HG03196 (cell line): ENCODE measurements around the gene OTULIN.

Source experiments
- ATAC-seq: cut with Tn5 transposase; IDR thresholded peaks from one replicate; pipeline ENCODE4 v1.9.1; 2021; ENCODE audit not compliant: unreplicated experiment

The OTULIN gene

GRCh38 chr5:14739981-14740380, 75.5 kb downstream of the OTULIN start:
- ATAC-seq = no peak

- no peak for ATAC-seq
Observed at GRCh38 chr5:14741131-14741530, 76.6 kb downstream of the OTULIN start.

GRCh38 chr5:14741801-14742440, 77.4 kb downstream of the OTULIN start:
- no peak for ATAC-seq

GRCh38 chr5:14742498-14742897, 78.0 kb downstream of the OTULIN start:
- ATAC-seq = no peak

GRCh38 chr5:14743601-14744295, 79.2 kb downstream of the OTULIN start:
- ATAC-seq = no peak

- ATAC-seq = no peak
Observed at GRCh38 chr5:14744296-14745187, 80.0 kb downstream of the OTULIN start.

- no peak for ATAC-seq
Observed at GRCh38 chr5:14745188-14745563, 80.7 kb downstream of the OTULIN start.

GRCh38 chr5:14745753-14746152, 81.2 kb downstream of the OTULIN start:
- no peak for ATAC-seq

GRCh38 chr5:14748180-14748900, 83.8 kb downstream of the OTULIN start:
- no peak for ATAC-seq
